GM20000 (cell line): ENCODE results near the gene FANCE.

Source experiments
- DNase-seq: peaks from one replicate; pipeline ENCODE4 v3.0.0; 2012; ENCODE audit warnings: low spot score
- CTCF ChIP-seq: IDR thresholded peaks from 2 replicates; pipeline ENCODE4 v1.5.1; 2012; ENCODE audit warnings: mild to moderate bottlenecking, control low read depth; ENCODE audit errors: extremely low read depth, missing control alignments

FANCE gene

DNA sequence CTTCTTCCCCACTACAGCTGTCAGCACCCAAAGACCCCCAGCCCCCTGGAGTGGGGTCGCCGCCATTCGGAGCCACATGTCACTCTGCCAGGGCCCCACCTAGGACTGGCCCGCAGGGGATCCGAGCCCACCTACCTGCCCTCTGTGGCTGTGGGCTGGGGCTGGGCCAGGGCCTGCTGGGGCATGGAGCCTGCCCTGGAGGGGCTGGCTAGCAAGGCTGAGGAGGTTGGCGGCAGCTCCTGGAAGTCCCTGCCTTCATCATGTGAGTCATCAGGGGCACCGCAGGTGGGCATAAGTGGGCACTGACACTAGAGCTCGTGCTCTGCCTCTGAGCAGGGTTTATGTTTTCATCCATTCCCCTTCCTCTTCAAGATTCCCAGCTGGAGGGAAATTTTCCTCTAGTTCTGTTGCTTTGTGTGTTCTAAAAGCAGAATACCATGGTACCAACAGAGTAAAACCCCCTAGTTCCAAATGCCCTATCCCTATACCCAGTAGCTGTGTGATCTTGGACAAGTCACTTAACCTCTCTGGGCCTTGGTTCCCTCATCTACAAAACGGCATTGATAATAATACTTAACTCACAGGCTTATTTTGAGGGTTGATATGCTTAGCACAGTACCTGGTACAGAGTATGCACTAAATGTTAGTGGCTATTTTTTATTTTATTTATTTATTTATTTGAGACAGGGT is 8.7 kb upstream of the FANCE start:
- no peak for TF ChIP-seq CTCF
- DNase-seq, result no peak

DNA sequence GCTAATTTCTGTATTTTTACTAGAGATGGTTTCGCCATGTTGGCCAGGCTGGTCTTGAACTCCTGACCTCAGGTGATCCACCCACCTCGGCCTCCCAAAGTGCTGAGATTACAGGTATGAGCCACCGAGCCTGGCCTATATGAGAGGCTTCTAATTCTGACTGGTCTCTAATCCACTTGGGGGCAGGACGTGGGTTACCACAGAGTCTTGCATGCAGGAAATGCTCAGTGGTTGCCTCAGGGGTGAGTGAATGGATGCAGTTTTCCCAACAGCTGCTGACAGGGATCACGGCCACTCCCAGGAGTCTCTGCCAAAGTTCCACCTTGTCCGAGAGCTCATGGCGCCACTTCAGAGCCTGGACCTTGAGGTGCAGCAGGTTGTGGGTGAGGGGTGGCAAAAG is 6.4 kb upstream of the FANCE start:
- DNase-seq, result no peak
- TF ChIP-seq CTCF, result no peak

- DNase-seq, result no peak
- TF ChIP-seq CTCF, result no peak
Observed at GRCh38 chr6:35448191-35448590, 3.9 kb upstream of the FANCE start.

DNA sequence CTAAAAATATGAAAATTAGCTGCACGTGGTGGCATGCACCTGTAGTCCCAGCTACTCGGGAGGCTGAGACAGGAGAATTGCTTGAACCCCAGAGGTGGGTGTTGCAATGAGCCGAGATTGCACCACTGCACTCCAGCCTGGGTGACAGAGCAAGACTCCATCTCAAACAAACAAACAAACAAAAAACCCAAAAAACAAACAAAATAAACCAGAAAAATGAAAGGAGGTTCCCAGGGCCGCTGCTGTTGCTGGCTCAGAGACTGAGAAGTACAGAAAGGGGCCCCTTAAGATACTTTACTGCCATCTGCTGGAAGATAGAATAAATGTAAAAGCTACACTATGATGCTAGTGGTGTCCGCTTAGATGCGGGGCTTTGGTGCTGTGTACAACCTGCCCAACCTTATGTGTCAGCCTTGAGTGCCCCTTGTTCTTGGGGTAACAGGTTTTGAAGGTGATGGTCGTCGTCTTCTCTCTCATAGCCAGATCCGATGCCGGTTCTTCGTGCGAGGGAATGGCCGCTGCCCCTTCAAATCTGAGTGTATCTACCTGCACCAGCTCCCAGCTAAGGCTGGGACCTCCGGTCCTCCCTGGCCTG is 2.8 kb upstream of the FANCE start:
- peak; percentile 33 for TF ChIP-seq CTCF
- DNase-seq, result peak; percentile 91

- no peak for DNase-seq
- no peak for TF ChIP-seq CTCF
Observed at GRCh38 chr6:35451354-35452182, 570 bp upstream of the FANCE start.

DNA sequence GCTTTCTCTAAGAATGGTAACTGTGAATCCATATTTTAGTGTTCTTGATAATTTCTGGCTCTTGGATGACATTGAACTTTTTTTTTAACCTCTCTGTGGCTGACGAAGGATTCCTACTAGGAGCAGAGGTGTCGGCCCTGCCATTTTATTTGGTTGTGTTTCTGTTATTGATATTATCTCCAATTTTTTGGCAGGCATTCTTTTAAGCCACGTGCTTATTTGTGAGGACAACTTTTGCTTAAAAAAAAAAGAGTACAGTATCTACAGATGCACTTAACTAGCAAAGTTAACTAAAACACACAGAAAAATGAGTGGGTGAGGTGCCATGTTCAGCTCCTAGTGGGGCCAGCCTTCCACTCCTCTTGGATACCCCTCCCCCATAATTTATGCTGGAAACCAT is 1.1 kb downstream of the FANCE start:
- no peak for DNase-seq
- TF ChIP-seq CTCF, result no peak
